Neuronal stem cell (in vitro differentiated cells): ENCODE data around the gene PCBP3.

Source experiments
- DNase-seq: peaks from one replicate; pipeline ENCODE4 v3.0.0-alpha.2; 2013; ENCODE audit warnings: low spot score
- H2AFZ ChIP-seq: one replicate; pipeline ENCODE4 v1.6.1; 2013; ENCODE audit warnings: mild to moderate bottlenecking, low read length, inconsistent platforms
- H2AK5ac ChIP-seq: 2 replicates; pipeline ENCODE4 v1.6.1; 2013; ENCODE audit warnings: low read depth, mild to moderate bottlenecking, inconsistent platforms, low read length, moderate library complexity, mixed read lengths
- H2BK120ac ChIP-seq: 2 replicates; pipeline ENCODE4 v1.6.1; 2013; ENCODE audit warnings: low read depth, mild to moderate bottlenecking, inconsistent platforms, low read length, moderate library complexity, mixed read lengths
- H2BK12ac ChIP-seq: one replicate; pipeline ENCODE4 v1.6.1; 2013; ENCODE audit warnings: low read length, inconsistent platforms
- H2BK15ac ChIP-seq: 2 replicates; pipeline ENCODE4 v1.6.1; 2013; ENCODE audit warnings: mild to moderate bottlenecking, low read length, inconsistent platforms, mixed read lengths
- H2BK5ac ChIP-seq: one replicate; pipeline ENCODE4 v1.6.1; 2013; ENCODE audit warnings: inconsistent platforms, mild to moderate bottlenecking, low read length, moderate library complexity
- H3K14ac ChIP-seq: one replicate; pipeline ENCODE4 v1.6.1; 2013; ENCODE audit warnings: low read length, inconsistent platforms
- H3K18ac ChIP-seq: 2 replicates; pipeline ENCODE4 v1.6.1; 2013; ENCODE audit warnings: low read length, inconsistent platforms
- H3K23ac ChIP-seq: 2 replicates; pipeline ENCODE4 v1.6.1; 2013; ENCODE audit warnings: low read depth, mild to moderate bottlenecking, mixed read lengths, low read length, inconsistent platforms; ENCODE audit not compliant: poor library complexity
- H3K27ac ChIP-seq: replicated peaks from 3 replicates; pipeline ENCODE4 v1.5.1; 2013; ENCODE audit warnings: low read length, inconsistent platforms
- H3K27me3 ChIP-seq, 3 experiments: 2 replicates each; pipeline ENCODE4 v1.6.1; 2013; ENCODE audit warnings: low read length in 3 of 3, mild to moderate bottlenecking in 2 of 3, inconsistent platforms in 1 of 3, low read depth in 1 of 3, mixed read lengths in 1 of 3, moderate library complexity in 1 of 3; ENCODE audit not compliant: control insufficient read depth in 3 of 3, insufficient read depth in 3 of 3
- H3K36me3 ChIP-seq, 2 donors: replicated peaks in 1 of 2; 2 replicates each; pipeline ENCODE4 v1.6.1; 2013; ENCODE audit warnings: low read length in 2 of 2; ENCODE audit not compliant: control insufficient read depth in 2 of 2, insufficient read depth in 2 of 2
- H3K4ac ChIP-seq: 2 replicates; pipeline ENCODE4 v1.6.1; 2013; ENCODE audit warnings: inconsistent platforms, mild to moderate bottlenecking, low read length, moderate library complexity
- H3K4me1 ChIP-seq, 2 donors: 1 replicate in 1 of 2; 2 replicates in 1 of 2; pipeline ENCODE4 v1.6.1; 2013; ENCODE audit warnings: low read length in 2 of 2, low read depth in 1 of 2; ENCODE audit not compliant: control insufficient read depth in 2 of 2, insufficient read depth in 1 of 2
- H3K4me2 ChIP-seq: one replicate; pipeline ENCODE4 v1.6.1; 2013; ENCODE audit warnings: mild to moderate bottlenecking, low read length, inconsistent platforms; ENCODE audit not compliant: insufficient read depth, poor library complexity, severe bottlenecking
- H3K4me3 ChIP-seq, 2 donors: 2 replicates each; pipeline ENCODE4 v1.5.1; 2013; ENCODE audit warnings: low read length in 2 of 2, mild to moderate bottlenecking in 2 of 2, inconsistent platforms in 1 of 2, moderate library complexity in 1 of 2
- H3K79me1 ChIP-seq: one replicate; pipeline ENCODE4 v1.6.1; 2013; ENCODE audit warnings: low read depth, mild to moderate bottlenecking, inconsistent platforms, low read length, moderate library complexity
- H3K9ac ChIP-seq: one replicate; pipeline ENCODE4 v1.6.1; 2013; ENCODE audit warnings: mild to moderate bottlenecking, low read depth, low read length, inconsistent platforms; ENCODE audit not compliant: poor library complexity
- H3K9me3 ChIP-seq, 2 donors: replicated peaks in 1 of 2; 2 replicates each; pipeline versions ENCODE3 to v1.6.1; 2013; ENCODE audit warnings: low read length in 2 of 2, mild to moderate bottlenecking in 2 of 2, inconsistent platforms in 1 of 2, low read depth in 1 of 2, mixed read lengths in 1 of 2, moderate library complexity in 1 of 2; ENCODE audit not compliant: control insufficient read depth in 2 of 2, insufficient read depth in 1 of 2
- H4K8ac ChIP-seq: one replicate; pipeline ENCODE4 v1.6.1; 2013; ENCODE audit warnings: low read depth, mild to moderate bottlenecking, inconsistent platforms, low read length, moderate library complexity
- H4K91ac ChIP-seq: one replicate; pipeline ENCODE4 v1.6.1; 2013; ENCODE audit warnings: low read length, low read depth, mild to moderate bottlenecking, inconsistent platforms; ENCODE audit not compliant: poor library complexity
- WGBS, 2 donors: extraction: QIAGEN DNeasy Blood & Tissue Kit; methylation state at CpG; one replicate each; pipeline ENCODE4 v1.1.7; 2013; ENCODE audit warnings: missing lambda C conversion rate in 2 of 2, mixed read lengths in 1 of 2; ENCODE audit not compliant: insufficient read length in 2 of 2, insufficient replicate concordance in 1 of 2; ENCODE audit errors: extremely low coverage in 2 of 2; 5-methylcytosine and 5-hydroxymethylcytosine counted together

Gene PCBP3

DNA sequence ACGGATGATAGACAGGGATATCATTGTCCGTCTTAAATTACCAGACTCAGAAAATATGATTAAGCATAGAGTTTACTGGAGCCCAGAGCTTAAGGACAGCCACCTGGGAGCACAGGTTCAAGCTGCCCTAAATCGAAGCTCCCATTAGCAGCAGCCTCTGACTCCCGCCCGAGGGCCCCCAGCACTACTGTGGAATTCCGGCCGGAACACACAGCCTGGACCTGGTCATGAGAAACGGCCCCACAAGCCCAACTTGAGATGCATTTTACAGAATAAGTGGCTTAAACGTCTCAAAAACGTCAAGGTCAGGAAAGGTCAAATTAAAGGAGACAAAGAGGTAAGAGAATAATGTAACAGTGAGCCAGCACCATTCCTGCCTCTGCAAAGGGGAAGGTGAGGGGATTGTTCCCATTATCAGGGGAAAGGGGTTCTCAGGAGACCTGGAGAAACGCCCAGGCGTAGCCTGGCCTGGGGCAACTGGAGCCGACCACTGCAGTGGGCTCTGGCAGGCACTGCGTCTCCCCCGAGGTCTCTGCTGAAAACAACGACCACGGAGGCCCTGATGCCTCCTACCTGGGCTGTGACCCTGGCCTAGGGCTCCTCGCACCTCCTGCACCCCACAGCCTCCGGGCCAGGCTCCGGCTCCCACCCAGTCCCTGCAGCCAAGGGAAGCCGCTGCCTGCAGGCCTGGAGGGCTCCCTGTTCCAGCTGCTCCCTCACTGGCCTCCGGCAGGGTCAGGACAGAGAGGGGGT lies 326.6 kb downstream of the PCBP3 start:
- no peak overlapping the region for H3K27ac ChIP-seq
- peak overlapping the region; percentile 97 for H2BK15ac ChIP-seq
- H3K4me1 ChIP-seq: peaks cover 15 to 25% of the 10 kb centered on the region in 2 donors
- no peak for DNase-seq
- peak overlapping the region; percentile 84 for H2AFZ ChIP-seq
- no peak overlapping the region for H3K9ac ChIP-seq
- H3K9me3 ChIP-seq: no peaks in the 10 kb centered on the region
- H2BK12ac ChIP-seq: no peak overlapping the region
- H2BK120ac ChIP-seq: no peak overlapping the region
- WGBS, 2 donors: no CpG with 5 or more reads among the region's 22 CpGs
- no peak overlapping the region for H3K4me2 ChIP-seq
- H3K4me3 ChIP-seq: no peak overlapping the region
- no peaks in the 10 kb centered on the region for H3K36me3 ChIP-seq
- no peak overlapping the region for H4K8ac ChIP-seq
- no peak overlapping the region for H3K14ac ChIP-seq
- H3K27me3 ChIP-seq: peaks cover 0 to 28% (median 14%) of the 10 kb centered on the region in 3 experiments
- H3K4ac ChIP-seq: peak overlapping the region; percentile 66
- H2AK5ac ChIP-seq: peak overlapping the region; percentile 75
- H2BK5ac ChIP-seq: no peak overlapping the region
- no peaks in the 10 kb centered on the region for H3K79me1 ChIP-seq
- peak overlapping the region; percentile 91 for H3K18ac ChIP-seq
- H4K91ac ChIP-seq: no peak overlapping the region
- peak overlapping the region; percentile 34 for H3K23ac ChIP-seq

DNA sequence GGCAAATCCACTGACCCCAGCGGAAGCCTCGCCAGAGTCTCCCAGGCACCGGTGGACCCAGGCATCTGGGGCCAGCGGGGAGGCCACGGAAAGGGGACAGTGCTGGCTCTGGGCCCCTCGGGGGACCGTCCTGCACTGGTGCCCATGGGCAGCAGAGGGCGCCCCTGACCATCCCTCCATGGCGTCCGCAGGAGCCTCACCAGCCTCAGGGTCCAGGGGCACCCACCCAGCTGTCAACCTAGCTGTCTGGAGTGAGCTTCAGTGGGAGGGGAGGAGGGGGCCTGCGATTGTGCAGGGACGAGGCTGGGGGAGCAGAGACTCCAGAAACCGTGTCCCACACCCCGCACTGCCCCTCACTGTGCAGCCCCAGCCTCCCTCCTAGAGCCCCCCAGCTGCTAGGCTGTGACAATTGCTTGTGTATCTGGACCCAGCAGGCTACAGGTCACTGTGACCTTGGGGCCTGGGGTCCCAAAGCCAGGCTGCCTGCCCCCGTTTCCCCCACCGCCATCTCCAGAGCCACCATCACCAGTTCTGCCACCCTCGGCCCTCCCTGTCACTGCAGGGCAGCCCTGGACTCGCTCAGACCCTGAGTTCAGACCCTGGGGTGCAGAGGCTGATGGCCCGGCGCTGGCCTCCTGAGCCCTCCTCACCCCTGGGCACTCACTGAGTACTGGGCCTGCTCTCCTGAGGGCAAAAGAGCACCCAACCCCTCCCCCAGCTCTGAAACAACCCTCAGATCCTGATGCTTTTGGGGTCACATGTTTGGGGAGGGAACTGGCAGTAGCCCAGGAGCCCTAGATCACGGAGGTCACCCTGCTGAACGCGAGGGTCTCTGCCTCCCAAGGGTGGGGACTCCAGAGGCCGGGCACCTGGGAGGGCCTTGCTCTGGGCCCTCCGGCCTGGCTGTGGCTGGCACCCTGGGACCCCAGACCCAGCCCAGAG lies 327.4 kb downstream of the PCBP3 start:
- H3K9me3 ChIP-seq: no peaks in the 10 kb centered on the region
- no peak overlapping the region for H4K8ac ChIP-seq
- H2BK12ac ChIP-seq: peak overlapping the region; percentile 65
- no peak overlapping the region for H2BK5ac ChIP-seq
- no peak overlapping the region for H4K91ac ChIP-seq
- no peak overlapping the region for H3K4me2 ChIP-seq
- peak overlapping the region; percentile 66 for H3K4ac ChIP-seq
- WGBS, 2 donors: no CpG with 5 or more reads among the region's 25 CpGs
- H2BK15ac ChIP-seq: peak overlapping the region; percentile 99
- no peaks in the 10 kb centered on the region for H3K36me3 ChIP-seq
- DNase-seq: no peak
- H3K4me3 ChIP-seq: no peak overlapping the region
- H2AK5ac ChIP-seq: peak overlapping the region; percentile 95
- no peaks in the 10 kb centered on the region for H3K79me1 ChIP-seq
- peak overlapping the region; percentile 91 for H3K18ac ChIP-seq
- peaks cover 0 to 34% (median 14%) of the 10 kb centered on the region in 3 experiments for H3K27me3 ChIP-seq
- peak overlapping the region; percentile 84 for H2AFZ ChIP-seq
- H2BK120ac ChIP-seq: no peak overlapping the region
- H3K4me1 ChIP-seq: peaks cover 15 to 27% of the 10 kb centered on the region in 2 donors
- no peak overlapping the region for H3K14ac ChIP-seq
- H3K27ac ChIP-seq: no peak overlapping the region
- peak overlapping the region; percentile 34 for H3K23ac ChIP-seq
- H3K9ac ChIP-seq: peak overlapping the region; percentile 38

DNA sequence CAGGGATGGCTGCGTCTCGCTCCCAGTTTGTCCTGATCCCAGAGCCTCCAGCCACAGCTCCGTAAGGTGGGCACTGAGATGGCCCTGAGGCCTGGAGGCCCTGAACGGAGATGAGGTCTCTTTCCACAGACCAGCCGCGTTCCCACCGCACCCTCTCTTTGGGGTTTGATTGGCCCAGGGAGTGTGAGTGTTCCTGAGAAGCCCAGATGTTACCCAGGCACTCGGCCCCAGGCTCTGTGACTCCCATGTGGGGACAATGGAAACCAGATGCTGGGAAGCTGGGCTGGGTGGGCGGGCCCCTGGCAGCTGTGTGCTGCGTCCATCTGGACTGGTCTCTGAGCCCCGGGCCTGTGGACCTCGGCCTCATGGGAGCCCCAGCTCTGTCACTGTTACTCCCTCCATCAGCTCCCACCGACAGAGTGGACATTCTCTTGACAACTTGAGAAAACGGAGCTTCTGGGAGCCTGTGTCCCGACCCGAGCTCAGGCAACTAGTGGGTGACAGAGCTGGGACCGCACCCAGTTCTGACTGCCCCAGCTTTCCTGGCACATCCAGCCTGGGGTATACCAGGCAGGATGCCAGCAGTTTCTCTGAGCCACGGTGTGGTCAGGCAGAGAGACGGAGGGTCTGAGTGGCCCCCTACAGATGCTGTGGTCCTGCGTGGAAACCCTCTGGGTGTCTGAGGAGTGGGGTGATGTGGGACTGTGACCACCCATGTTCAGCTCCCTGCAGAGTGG lies 328.3 kb downstream of the PCBP3 start:
- Histone ChIP-seq H3K79me1 (no peaks in the 10 kb centered on the region), H3K4me2 (no peak overlapping the region), H3K18ac (peak overlapping the region; percentile 97), H3K27ac (no peak overlapping the region), H3K4me1 (peaks cover 15 to 27% of the 10 kb centered on the region in 2 donors), H3K9me3 (no peaks in the 10 kb centered on the region), H4K8ac (no peak overlapping the region), H2AK5ac (peak overlapping the region; percentile 95), H3K14ac (peak overlapping the region; percentile 82), H3K4me3 (no peak overlapping the region), H2BK120ac (no peak overlapping the region), H2BK12ac (no peak overlapping the region), H2BK15ac (peak overlapping the region; percentile 99), H3K4ac (peak overlapping the region; percentile 53), H3K36me3 (no peaks in the 10 kb centered on the region), H3K27me3 (peaks cover 0 to 39% (median 14%) of the 10 kb centered on the region in 3 experiments), H4K91ac (no peak overlapping the region), H3K23ac (no peak overlapping the region), H2BK5ac (no peak overlapping the region), H2AFZ (peak overlapping the region; percentile 35), H3K9ac (peak overlapping the region; percentile 38)
- DNase-seq: no peak
- no CpG with 5 or more reads among the region's 20 CpGs for WGBS, 2 donors
